Measurements from ENCODE around the gene PYROXD2.

GRCh38 chr10:98396096-98397063 lies 18.6 kb downstream of the PYROXD2 start:
- TF ChIP-seq RARB (CRISPR knock-in tag; IDR thresholded peaks at IDR 0.05): no peak
- no peak for TF ChIP-seq TOX (CRISPR knock-in tag; IDR thresholded peaks at IDR 0.05; ENCODE audit: borderline replicate concordance)
- no peak for TF ChIP-seq ARNTL (CRISPR knock-in tag; IDR thresholded peaks at IDR 0.05; ENCODE audit: borderline replicate concordance, low read depth)
- TF ChIP-seq TCF4 (CRISPR knock-in tag; IDR thresholded peaks at IDR 0.05; ENCODE audit: borderline replicate concordance): no peak
- no peak for TF ChIP-seq CSDC2 (CRISPR knock-in tag; IDR thresholded peaks at IDR 0.05)
- no peak for TF ChIP-seq TSHZ2 (CRISPR knock-in tag; IDR thresholded peaks at IDR 0.05)
- no peak for TF ChIP-seq POU6F1 (CRISPR knock-in tag; IDR thresholded peaks at IDR 0.05; ENCODE audit: borderline replicate concordance, low read depth)
- TF ChIP-seq CSRNP3 (CRISPR knock-in tag; IDR thresholded peaks at IDR 0.05): no peak
- no peak for TF ChIP-seq PPARA (CRISPR knock-in tag; IDR thresholded peaks at IDR 0.05; ENCODE audit: borderline replicate concordance)
- TF ChIP-seq ZNF8 (CRISPR knock-in tag; IDR thresholded peaks at IDR 0.05): no peak
- no peak for TF ChIP-seq CREB5 (CRISPR knock-in tag; IDR thresholded peaks at IDR 0.05; ENCODE audit: low read depth)
- TF ChIP-seq PATZ1 (CRISPR knock-in tag; IDR thresholded peaks at IDR 0.05; ENCODE audit: borderline replicate concordance): no peak
- no peak for TF ChIP-seq GLIS3 (CRISPR knock-in tag; IDR thresholded peaks at IDR 0.05)
- TF ChIP-seq ISL1 (CRISPR knock-in tag; IDR thresholded peaks at IDR 0.05): no peak

All from SK-N-SH treated with all-trans-retinoic acid at 6 μM for 48 hours (cell line).